ENCODE measurements around the gene GNB5.

- TF ChIP-seq CTCF (IDR thresholded peaks at IDR 0.05; ENCODE audit: poor library complexity) (no peak), EZH2 (IDR thresholded peaks at IDR 0.05; ENCODE audit: borderline replicate concordance) (no peak), EZH2phosphoT487 (IDR thresholded peaks at IDR 0.05; ENCODE audit: low read depth, severe bottlenecking, unreplicated experiment) (no peak)
Observed at GRCh38 chr15:52228921-52229320, 37.7 kb upstream of the GNB5 start.

All from hepatocyte (in vitro differentiated cells).